AG04450 (cell line): ENCODE measurements around the gene ZPBP. TPM values are rescaled to one million over a fixed set of nuclear protein-coding genes. Genes with fewer than 3 reads are reported as not detected.
"Not testable (repeated sequence)": the region's sequence is repeated elsewhere in the genome, so short reads cannot be mapped to it uniquely, and the experiment has no call there.

ENCODE experiments used
- CTCF ChIA-PET: fragments of 300-600, 350-600 bp; formaldehyde crosslinking; extraction: SDS; loops from one replicate; lab custom pipeline; 2022; ENCODE audit warnings: antibody characterized with exemption, inconsistent platforms; lab: Charles Lee
- POLR2A ChIA-PET: fragments of 350-600 bp; formaldehyde crosslinking; extraction: SDS; loops from one replicate; lab custom pipeline; 2021; ENCODE audit warnings: antibody characterized with exemption, inconsistent platforms; lab: Yijun Ruan, JAX
- DNase-seq: peaks from one replicate; pipeline ENCODE4 v3.0.0-alpha.2; 2011; ENCODE audit warnings: low read depth, low spot score
- H3K27ac ChIP-seq: one replicate; pipeline ENCODE4 v1.5.1; 2012; ENCODE audit warnings: low read depth, low read length, control low read depth
- H3K27me3 ChIP-seq: one replicate; pipeline ENCODE4 v1.6.0; 2012; ENCODE audit warnings: low read length; ENCODE audit not compliant: control insufficient read depth, insufficient read depth
- H3K4me3 ChIP-seq: 2 replicates; pipeline ENCODE4 v1.5.1; 2011; ENCODE audit warnings: mild to moderate bottlenecking, low read depth, low read length, control low read depth
- H3K9me3 ChIP-seq: 2 replicates; pipeline ENCODE4 v1.5.1; 2012; ENCODE audit warnings: low read length; ENCODE audit not compliant: control insufficient read depth, insufficient read depth
- CTCF ChIP-seq: IDR thresholded peaks from 2 replicates; pipeline ENCODE4 v1.5.1; 2011; ENCODE audit warnings: low read depth, low read length, control low read depth, inconsistent platforms
- polyA plus RNA-seq: library from polyadenylated mRNA; depleted of rRNA; stranded (reverse); fragments of >200 nt; gene quantifications from 2 replicates; pipeline ENCODE4 v1.2.3, GENCODE V29; 2011

The ZPBP gene
- polyA plus RNA-seq, 1 experiment: not detected

DNA sequence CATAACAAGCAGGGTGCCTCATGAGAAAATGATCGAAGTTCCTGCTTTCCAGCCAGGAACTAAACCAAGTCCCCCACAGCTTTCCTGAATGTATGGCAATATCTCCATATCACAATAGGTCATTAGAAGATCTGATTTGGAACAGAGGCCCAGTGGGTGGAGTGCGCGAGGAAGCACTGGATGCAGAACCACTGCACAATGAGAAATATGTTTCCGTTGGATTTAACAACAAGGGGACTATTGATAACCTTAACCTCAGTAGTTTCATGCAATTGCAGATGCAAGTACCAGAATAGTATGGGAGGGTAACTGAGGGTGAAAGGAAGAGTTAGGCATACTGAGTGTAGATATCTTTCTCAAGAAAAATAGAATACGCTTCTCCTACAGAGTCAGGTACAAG lies 45.3 kb downstream of the ZPBP start:
- no peak overlapping the region for H3K4me3 ChIP-seq
- TF ChIP-seq CTCF: no peak
- ChIA-PET POLR2A (no interaction called here), CTCF (no interaction called here)
- no peaks in the 10 kb centered on the region for H3K27me3 ChIP-seq
- no peak overlapping the region for H3K27ac ChIP-seq
- H3K9me3 ChIP-seq: peaks cover 3% of the 10 kb centered on the region; the same call in 1 of the 2 replicates
- no peak for DNase-seq

- H3K9me3 ChIP-seq: peaks cover 12% of the 10 kb centered on the region; the same call in 1 of the 2 replicates
- H3K4me3 ChIP-seq, CTCF ChIA-PET, POLR2A ChIA-PET, DNase-seq, H3K27ac ChIP-seq, H3K27me3 ChIP-seq: not testable (repeated sequence)
These were observed 51.9 kb downstream of the ZPBP start for GRCh38 chr7:50041165-50041564.

- Histone ChIP-seq H3K27ac (no peak overlapping the region), H3K9me3 (peaks cover 15% of the 10 kb centered on the region; the same call in 1 of the 2 replicates), H3K27me3 (no peaks in the 10 kb centered on the region), H3K4me3 (no peak overlapping the region)
- TF ChIP-seq CTCF: no peak
- CTCF ChIA-PET: no interaction called here
- POLR2A ChIA-PET: no interaction called here
- DNase-seq: no peak
These were observed 56.0 kb downstream of the ZPBP start for GRCh38 chr7:50037086-50037485.

DNA sequence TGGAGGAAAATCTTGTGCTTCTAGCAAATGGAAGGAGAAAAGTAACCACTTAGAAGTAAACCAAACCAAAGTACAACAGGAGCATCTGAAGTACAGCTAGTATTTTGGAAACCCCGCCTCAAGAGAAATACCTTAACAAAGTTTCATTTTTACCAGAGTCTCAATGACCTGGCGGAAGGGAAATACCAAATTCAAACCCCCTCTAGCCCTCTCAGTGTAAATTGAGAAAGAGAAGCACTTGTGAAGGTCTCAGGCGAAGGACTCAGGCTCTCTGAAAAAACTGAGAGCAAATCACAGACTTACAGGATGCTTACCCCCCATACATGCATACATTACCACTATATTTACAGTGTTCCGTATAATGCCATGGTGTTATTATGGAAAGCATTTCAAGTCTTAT lies 70.1 kb downstream of the ZPBP start:
- Histone ChIP-seq H3K4me3 (no peak overlapping the region), H3K27me3 (no peaks in the 10 kb centered on the region), H3K27ac (no peak overlapping the region), H3K9me3 (no peaks in the 10 kb centered on the region)
- POLR2A ChIA-PET: no interaction called here
- CTCF ChIA-PET: no interaction called here
- no peak for TF ChIP-seq CTCF
- no peak for DNase-seq

DNA sequence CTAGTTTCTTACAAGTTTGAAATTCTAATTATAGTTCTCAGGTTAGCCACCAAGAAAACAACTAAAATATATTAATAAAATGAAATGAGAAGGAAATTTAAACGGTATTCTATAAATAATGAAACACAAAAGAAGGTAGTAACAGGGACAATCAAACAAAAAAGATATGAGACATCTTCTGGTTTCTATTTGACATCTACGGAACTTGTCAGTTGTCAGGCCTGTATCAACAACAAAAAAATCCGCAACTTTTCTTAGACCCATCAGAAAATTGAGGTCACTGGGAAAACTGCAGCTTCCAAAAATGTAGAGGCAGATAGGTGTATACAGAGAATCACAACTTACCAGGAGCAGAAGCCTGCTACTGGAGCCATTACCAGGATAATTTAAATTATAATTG lies 70.6 kb downstream of the ZPBP start:
- CTCF ChIA-PET: no interaction called here
- Histone ChIP-seq H3K27me3 (no peaks in the 10 kb centered on the region), H3K4me3 (no peak overlapping the region), H3K9me3 (no peaks in the 10 kb centered on the region), H3K27ac (no peak overlapping the region)
- POLR2A ChIA-PET: no interaction called here
- no peak for TF ChIP-seq CTCF
- DNase-seq: no peak

DNA sequence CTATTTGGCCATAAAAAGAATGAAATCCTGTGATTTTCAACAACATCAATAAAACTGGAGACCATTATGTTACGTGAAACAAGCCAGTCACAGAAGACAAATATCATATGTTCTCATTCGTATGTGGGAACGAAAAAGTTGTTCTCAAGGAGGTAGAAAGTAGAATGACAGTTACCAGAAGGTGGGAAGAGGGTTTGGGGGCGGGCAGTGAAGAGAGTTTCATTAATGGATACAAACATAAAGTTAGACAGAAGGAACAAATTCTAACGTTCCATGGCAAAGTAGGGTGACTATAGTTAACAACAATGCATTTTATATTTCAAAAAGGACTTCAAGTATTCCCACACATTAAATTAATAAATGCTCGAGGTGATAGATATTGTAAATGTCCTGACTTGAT lies 97.4 kb downstream of the ZPBP start:
- Histone ChIP-seq H3K27ac (no peak overlapping the region), H3K4me3 (no peak overlapping the region), H3K9me3 (peaks cover 8% of the 10 kb centered on the region; the same call in 1 of the 2 replicates), H3K27me3 (no peaks in the 10 kb centered on the region)
- no peak for TF ChIP-seq CTCF
- CTCF ChIA-PET: no interaction called here
- POLR2A ChIA-PET: no interaction called here
- no peak for DNase-seq
